GM12878 (cell line): ENCODE results near the gene THRB. TPM values are rescaled to one million over a fixed set of nuclear protein-coding genes. Genes with fewer than 3 reads are reported as not detected.

ENCODE experiments used
- ATAC-seq: fragments of 200-7000 bp; cut with Tn5 transposase; 3 replicates; pipeline ENCODE4 v1.9.1; 2020; ENCODE audit warnings: mild to moderate bottlenecking, moderate library complexity
- BruUV-seq: library from RNA; stranded (reverse); fragments of 400-500 nt; replicated peaks from 2 replicates; lab custom pipeline; 2021; lab: Mats Ljungman, UMichigan
- CTCF ChIA-PET: fragments of 300-600 bp; sonication (Branson Sonifier 250); formaldehyde crosslinking; extraction: SDS; loops from one replicate; lab custom pipeline; 2021; ENCODE audit warnings: inconsistent platforms; lab: Yijun Ruan, JAX
- POLR2A ChIA-PET: fragments of 350-600 bp; formaldehyde crosslinking; extraction: SDS; loops from one replicate; lab custom pipeline; 2021; ENCODE audit warnings: inconsistent platforms; lab: Charles Lee
- RAD21 ChIA-PET: fragments of 300-600 bp; sonication (Branson Sonifier 250); formaldehyde crosslinking; loops from one replicate; lab custom pipeline; 2023; ENCODE audit warnings: antibody characterized with exemption; ENCODE audit not compliant: unreplicated experiment; lab: Charles Lee
- SMC1A ChIA-PET: fragments of 300-600 bp; sonication (Branson Sonifier 250); formaldehyde crosslinking; loops from one replicate; lab custom pipeline; 2023; ENCODE audit not compliant: unreplicated experiment, uncharacterized antibody; lab: Charles Lee
- DNase-seq: peaks from one replicate; pipeline ENCODE4 v3.0.0-alpha.2; 2011; ENCODE audit warnings: low read depth, low spot score
- FAIRE-seq: peaks from 3 replicates; lab custom pipeline; 2011; peaks lifted over from hg19 to GRCh38; lab: Jason Lieb, UNC
- H2AFZ ChIP-seq: 2 replicates; pipeline ENCODE4 v1.6.0; 2011; ENCODE audit warnings: low read depth, low read length, control low read depth; ENCODE audit not compliant: control insufficient read depth
- H3K27ac ChIP-seq: 2 replicates; pipeline ENCODE4 v1.5.1; 2011; ENCODE audit warnings: control low read depth; ENCODE audit not compliant: control insufficient read depth, insufficient read depth
- H3K27me3 ChIP-seq, 2 experiments: replicated peaks in 1 of 2; 2 replicates each; pipeline versions ENCODE4 v1.6.0 to v1.6.1; 2011; ENCODE audit warnings: low read length in 1 of 2; ENCODE audit not compliant: control insufficient read depth in 2 of 2, insufficient read depth in 2 of 2
- H3K36me3 ChIP-seq, 2 experiments: 2 replicates each; pipeline ENCODE4 v1.5.1; 2011; ENCODE audit warnings: low read length in 1 of 2; ENCODE audit not compliant: control insufficient read depth in 2 of 2, insufficient read depth in 2 of 2
- H3K4me1 ChIP-seq: 2 replicates; pipeline ENCODE4 v1.6.1; 2011; ENCODE audit warnings: mild to moderate bottlenecking, low read length, moderate library complexity, mixed read lengths; ENCODE audit not compliant: control insufficient read depth, insufficient read depth
- H3K4me2 ChIP-seq: 2 replicates; pipeline ENCODE4 v1.6.0; 2011; ENCODE audit warnings: control low read depth; ENCODE audit not compliant: control insufficient read depth, insufficient read depth
- H3K4me3 ChIP-seq: fragments of 200-600 bp; sonication (generic); 2 replicates; pipeline ENCODE4 v1.5.1; 2016
- H3K79me2 ChIP-seq: 2 replicates; pipeline ENCODE4 v1.6.0; 2011; ENCODE audit warnings: low read length; ENCODE audit not compliant: control insufficient read depth, insufficient read depth
- H3K9ac ChIP-seq: 2 replicates; pipeline ENCODE4 v1.8.0; 2011; ENCODE audit warnings: low read length, control low read depth, mixed read lengths; ENCODE audit not compliant: control insufficient read depth, insufficient read depth
- H3K9me3 ChIP-seq: replicated peaks from 3 replicates; pipeline ENCODE4 v1.5.1; 2011; ENCODE audit warnings: mild to moderate bottlenecking, low read length; ENCODE audit not compliant: control insufficient read depth, insufficient read depth
- H4K20me1 ChIP-seq: 2 replicates; pipeline ENCODE4 v1.6.0; 2011; ENCODE audit not compliant: control insufficient read depth, insufficient read depth
- ASH2L ChIP-seq: fragments of 300-600, 200-600 bp; sonication (generic); IDR thresholded peaks from 2 replicates; pipeline ENCODE4 v1.6.1; 2017; ENCODE audit warnings: low read depth, mild to moderate bottlenecking, borderline replicate concordance
- BHLHE40 ChIP-seq, 2 experiments: fragments of 450-650 bp in 1 of 2; IDR thresholded peaks; 2 replicates each; pipeline ENCODE4 v1.6.1; 2011 to 2017; ENCODE audit warnings: low read depth in 2 of 2, borderline replicate concordance in 1 of 2, improper control_type of control experiment in 1 of 2, low read length in 1 of 2, mild to moderate bottlenecking in 1 of 2
- BMI1 ChIP-seq: fragments of 450-650 bp; IDR thresholded peaks from 2 replicates; pipeline ENCODE4 v1.6.1; 2016; ENCODE audit warnings: mild to moderate bottlenecking, moderate library complexity, borderline replicate concordance
- BRCA1 ChIP-seq: IDR thresholded peaks from 2 replicates; pipeline ENCODE4 v1.6.1; 2011; ENCODE audit warnings: low read depth, low read length, improper control_type of control experiment
- CHD2 ChIP-seq: IDR thresholded peaks from 2 replicates; pipeline ENCODE4 v1.6.1; 2011; ENCODE audit warnings: low read depth, low read length, improper control_type of control experiment, borderline replicate concordance
- E2F4 ChIP-seq: IDR thresholded peaks from 2 replicates; pipeline ENCODE4 v1.6.1; 2012; ENCODE audit warnings: low read depth, low read length, improper control_type of control experiment
- EZH2 ChIP-seq: IDR thresholded peaks from 2 replicates; pipeline ENCODE4 v1.6.1; 2012; ENCODE audit warnings: low read depth, mild to moderate bottlenecking, control low read depth, inconsistent platforms, low read length, borderline replicate concordance; ENCODE audit not compliant: control insufficient read depth
- IKZF2 ChIP-seq, 2 experiments: fragments of 450-650 bp; IDR thresholded peaks; 2 replicates each; pipeline ENCODE4 v1.6.1; 2017; ENCODE audit warnings: mild to moderate bottlenecking in 2 of 2, moderate library complexity in 2 of 2
- JUNB ChIP-seq: IDR thresholded peaks from 2 replicates; pipeline ENCODE4 v1.6.1; 2016; ENCODE audit warnings: antibody characterized with exemption, mild to moderate bottlenecking
- MLLT1 ChIP-seq: fragments of 450-650 bp; IDR thresholded peaks from 2 replicates; pipeline ENCODE4 v1.6.1; 2016; ENCODE audit warnings: mild to moderate bottlenecking
- MYB ChIP-seq: fragments of 150-350 bp; IDR thresholded peaks from 2 replicates; pipeline ENCODE4 v1.6.1; 2014; ENCODE audit warnings: mild to moderate bottlenecking, low read depth, low read length, borderline replicate concordance
- PAX5 ChIP-seq: IDR thresholded peaks from 2 replicates; pipeline ENCODE4 v1.6.1; 2011; ENCODE audit warnings: low read depth, low read length, borderline replicate concordance
- PAX8 ChIP-seq: fragments of 450-650 bp; IDR thresholded peaks from 2 replicates; pipeline ENCODE4 v1.6.1; 2017; ENCODE audit warnings: mild to moderate bottlenecking, moderate library complexity
- POLR2AphosphoS5 ChIP-seq: IDR thresholded peaks from 2 replicates; pipeline ENCODE4 v1.6.1; 2011; ENCODE audit warnings: mild to moderate bottlenecking, low read length, inconsistent platforms
- RAD51 ChIP-seq: fragments of 450-650 bp; IDR thresholded peaks from 2 replicates; pipeline ENCODE4 v1.6.1; 2016; ENCODE audit warnings: moderate library complexity, mild to moderate bottlenecking, inconsistent platforms
- RFX5 ChIP-seq: IDR thresholded peaks from 2 replicates; pipeline ENCODE4 v1.6.1; 2011; ENCODE audit warnings: low read depth, low read length, improper control_type of control experiment
- RUNX3 ChIP-seq: IDR thresholded peaks from 2 replicates; pipeline ENCODE4 v1.6.1; 2012; ENCODE audit warnings: low read length, inconsistent platforms
- SPI1 ChIP-seq: IDR thresholded peaks from 2 replicates; pipeline ENCODE4 v1.6.1; 2011; ENCODE audit warnings: low read depth, mild to moderate bottlenecking, low read length, moderate library complexity, borderline replicate concordance; ENCODE audit not compliant: insufficient read depth
- TAF1 ChIP-seq: IDR thresholded peaks from 2 replicates; pipeline ENCODE4 v1.6.1; 2011; ENCODE audit warnings: mild to moderate bottlenecking, low read depth, low read length, borderline replicate concordance
- TCF7 ChIP-seq: IDR thresholded peaks from 2 replicates; pipeline ENCODE4 v1.6.1; 2014; ENCODE audit warnings: antibody characterized with exemption, borderline replicate concordance
- USF2 ChIP-seq: IDR thresholded peaks from 2 replicates; pipeline ENCODE4 v1.6.1; 2011; ENCODE audit warnings: low read depth, low read length, improper control_type of control experiment, borderline replicate concordance
- WRNIP1 ChIP-seq: IDR thresholded peaks from 2 replicates; pipeline ENCODE4 v1.6.1; 2011; ENCODE audit warnings: low read depth, low read length, improper control_type of control experiment, borderline replicate concordance
- ZNF24 ChIP-seq: fragments of 450-650 bp; IDR thresholded peaks from 2 replicates; pipeline ENCODE4 v1.6.1; 2017; ENCODE audit warnings: antibody characterized with exemption, mild to moderate bottlenecking
- WGBS: methylation state at CpG from one replicate; pipeline ENCODE4 v1.1.6; 2016; ENCODE audit warnings: low lambda C conversion rate; ENCODE audit not compliant: insufficient replicate concordance, insufficient coverage; ENCODE audit errors: missing lambda C conversion rate; 5-methylcytosine and 5-hydroxymethylcytosine counted together
- in situ Hi-C: fragments of 300-500 bp; cut with MboI; formaldehyde crosslinking; loops from 9 replicates; pipeline ENCODE4 v1.14.3; 2018; ENCODE audit warnings: mixed read lengths
- intact Hi-C: fragments of 100-400 bp; cut with micrococcal nuclease; formaldehyde crosslinking; loops from one replicate; pipeline ENCODE4 v1.14.2; 2022; ENCODE audit not compliant: unreplicated experiment
- polyA plus RNA-seq, 11 experiments: library from polyadenylated mRNA; depleted of rRNA in 4 of 11; unstranded in 6 of 11; stranded (reverse) in 5 of 11; fragments of >200 nt; fragmentation: Nextera tagmentation in 4 of 11; fragmentation: Illumina TruSeq in 1 of 11; extraction: Ambion mirVana in 4 of 11; extraction: Trizol in 1 of 11; gene quantifications; 1 replicate in 1 of 11; 2 replicates in 10 of 11; pipeline versions ENCODE4 v1.2.1 to v1.2.3, GENCODE V29; 2011 to 2016; ENCODE audit warnings: inconsistent platforms in 2 of 11, missing spikeins in 2 of 11, low read depth in 1 of 11
- total RNA-seq, 4 experiments: library from RNA; depleted of rRNA in 3 of 4; stranded (reverse); fragments of >200 nt in 3 of 4; fragmentation: Illumina TruSeq in 1 of 4; extraction: Trizol in 1 of 4; gene quantifications; 2 replicates each; pipeline versions ENCODE4 v1.2.1 to v1.2.3, GENCODE V29; 2013 to 2021

The THRB gene
- total and polyA plus RNA-seq, 10 of the 15 experiments (the other 5 are each of a cell fraction or from before 2014, with no cell fraction given), result 0.05 TPM; not detected in 9

GRCh38 chr3:24503616-24504113, 9.0 kb upstream of the THRB start:
- no peaks in the 10 kb centered on the region for H3K27me3 ChIP-seq
- no peaks in the 10 kb centered on the region for H4K20me1 ChIP-seq
- FAIRE-seq, result peak; percentile 80
- no peak overlapping the region for H3K4me3 ChIP-seq
- POLR2A ChIA-PET, result no interaction called here
- H3K4me2 ChIP-seq, result no peak overlapping the region
- intact Hi-C loops (no loop called here), in situ Hi-C loops (no loop called here)
- 29% methylated on average over 3 of the region's 3 CpGs for WGBS
- CTCF ChIA-PET, result no interaction called here
- SMC1A ChIA-PET, result no interaction called here
- no peaks in the 10 kb centered on the region for H3K9me3 ChIP-seq
- no peak overlapping the region for H2AFZ ChIP-seq
- DNase-seq, result no peak
- no peaks in the 10 kb centered on the region for H3K79me2 ChIP-seq
- RAD21 ChIA-PET, result no interaction called here
- peak; percentile 63 for ATAC-seq
- peaks cover 8% of the 10 kb centered on the region for H3K4me1 ChIP-seq
- H3K27ac ChIP-seq, result no peak overlapping the region
- H3K36me3 ChIP-seq, result no peaks in the 10 kb centered on the region
- no TSS peak for BruUV-seq
- H3K9ac ChIP-seq, result no peak overlapping the region
- no peak for TF ChIP-seq ASH2L
- no peak for TF ChIP-seq SPI1
- TF ChIP-seq PAX5, result 0 out of 2 replicates have a peak, but pooled peaks have one; percentile 26
- TF ChIP-seq IKZF2 (IDR thresholded peaks at IDR 0.05), result peak; percentile 29 to 45; a peak in 1 of 4 replicates
- TF ChIP-seq BRCA1, result no peak
- TF ChIP-seq RAD51, result no peak
- TF ChIP-seq JUNB, result peak; percentile 28
- no peak for TF ChIP-seq CHD2
- no peak for TF ChIP-seq PAX8
- no peak for TF ChIP-seq USF2
- peak; percentile 71 for TF ChIP-seq RUNX3
- TF ChIP-seq POLR2AphosphoS5, result no peak
- TF ChIP-seq TCF7, result no peak
- TF ChIP-seq MLLT1, result no peak
- no peak for TF ChIP-seq RFX5
- TF ChIP-seq EZH2, result no peak
- TF ChIP-seq E2F4, result no peak
- TF ChIP-seq TAF1, result no peak
- no peak for TF ChIP-seq BHLHE40 (IDR thresholded peaks at IDR 0.05; ENCODE audit: borderline replicate concordance in 1 of 2, low read depth in 2 of 2, low read length in 1 of 2)
- no peak for TF ChIP-seq BMI1
- TF ChIP-seq MYB, result no peak
- no peak for TF ChIP-seq WRNIP1
- TF ChIP-seq ZNF24, result 0 out of 2 replicates have a peak, but pooled peaks have one; percentile 35
